Hematopoietic multipotent progenitor cell treated with erythropoietin and hydrocortisone succinate and interleukin-3 and kit ligand, for 15 days (in vitro differentiated cells): Measurements from ENCODE around the gene RGS4.

Experiments used
- DNase-seq: peaks from one replicate; pipeline ENCODE4 v3.0.0-alpha.2; 2015; ENCODE audit warnings: low spot score

Gene RGS4

GRCh38 chr1:163102590-163102989 is 33.4 kb downstream of the RGS4 start:
- no peak for DNase-seq

GRCh38 chr1:163104385-163105099 is 35.4 kb downstream of the RGS4 start:
- no peak for DNase-seq

GRCh38 chr1:163106364-163106987 is 37.3 kb downstream of the RGS4 start:
- DNase-seq: no peak

- no peak for DNase-seq
Measured at GRCh38 chr1:163107655-163108054, 38.5 kb downstream of the RGS4 start.

GRCh38 chr1:163115887-163116286 is 46.7 kb downstream of the RGS4 start:
- DNase-seq: no peak

GRCh38 chr1:163119707-163120106 is 50.5 kb downstream of the RGS4 start:
- no peak for DNase-seq

- DNase-seq: no peak
Measured at GRCh38 chr1:163120372-163120771, 51.2 kb downstream of the RGS4 start.

GRCh38 chr1:163124812-163125211 is 55.7 kb downstream of the RGS4 start:
- DNase-seq: no peak
